Right lobe of liver (tissue), 4 donors: Measurements from ENCODE around the gene KCNB1.

Experiments used
- POLR2A ChIP-seq: fragments of 450-650 bp; IDR thresholded peaks from one replicate; pipeline ENCODE4 v1.6.1; 2017; ENCODE audit warnings: antibody characterized with exemption, mild to moderate bottlenecking
- TF ChIP-seq, protein P1 (sequence below), 4 donors: fragments of 200-600 bp in 3 of 4; fragments of 450-650 bp in 1 of 4; IDR thresholded peaks; one replicate each; pipeline versions ENCODE4 v1.5.1 to v1.8.0; 2016 to 2022; ENCODE audit warnings: antibody characterized with exemption in 4 of 4, mild to moderate bottlenecking in 2 of 4
- donor health status: DM: no; HTN: no; CAD: no.
- donor health status: DM: no; HTN: no; CAD: no.
- donor health status: DM: no; HTN: yes; CAD: no.

DNA sequence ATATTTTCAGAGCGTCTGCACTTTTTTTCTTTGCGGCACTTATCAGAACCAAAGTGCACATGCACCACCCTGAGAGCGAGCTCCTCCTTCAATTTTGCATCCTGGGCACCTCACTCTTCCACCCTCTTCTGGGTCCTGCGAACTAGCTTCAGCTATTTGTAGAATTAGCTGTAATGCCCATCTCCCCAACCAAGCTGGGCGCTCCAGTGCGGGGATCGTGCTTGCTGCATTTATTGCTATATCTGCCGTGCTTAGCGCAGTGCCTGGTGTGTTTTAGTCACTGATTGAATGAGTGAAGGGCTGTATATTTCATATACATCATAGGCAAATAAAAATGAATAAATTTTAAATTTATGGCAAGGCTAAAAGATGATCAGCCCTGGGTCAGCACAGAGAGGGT lies 75.8 kb downstream of the KCNB1 start:
- TF ChIP-seq, protein P1, sequence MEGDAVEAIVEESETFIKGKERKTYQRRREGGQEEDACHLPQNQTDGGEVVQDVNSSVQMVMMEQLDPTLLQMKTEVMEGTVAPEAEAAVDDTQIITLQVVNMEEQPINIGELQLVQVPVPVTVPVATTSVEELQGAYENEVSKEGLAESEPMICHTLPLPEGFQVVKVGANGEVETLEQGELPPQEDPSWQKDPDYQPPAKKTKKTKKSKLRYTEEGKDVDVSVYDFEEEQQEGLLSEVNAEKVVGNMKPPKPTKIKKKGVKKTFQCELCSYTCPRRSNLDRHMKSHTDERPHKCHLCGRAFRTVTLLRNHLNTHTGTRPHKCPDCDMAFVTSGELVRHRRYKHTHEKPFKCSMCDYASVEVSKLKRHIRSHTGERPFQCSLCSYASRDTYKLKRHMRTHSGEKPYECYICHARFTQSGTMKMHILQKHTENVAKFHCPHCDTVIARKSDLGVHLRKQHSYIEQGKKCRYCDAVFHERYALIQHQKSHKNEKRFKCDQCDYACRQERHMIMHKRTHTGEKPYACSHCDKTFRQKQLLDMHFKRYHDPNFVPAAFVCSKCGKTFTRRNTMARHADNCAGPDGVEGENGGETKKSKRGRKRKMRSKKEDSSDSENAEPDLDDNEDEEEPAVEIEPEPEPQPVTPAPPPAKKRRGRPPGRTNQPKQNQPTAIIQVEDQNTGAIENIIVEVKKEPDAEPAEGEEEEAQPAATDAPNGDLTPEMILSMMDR (IDR thresholded peaks at IDR 0.05): no peak
- TF ChIP-seq POLR2A: no peak
